Measurements from ENCODE around the gene TBC1D9. TPM values are rescaled to one million over a fixed set of nuclear protein-coding genes. Genes with fewer than 3 reads are reported as not detected.

The TBC1D9 gene
- total and polyA plus RNA-seq, 10 of the 15 experiments (the other 5 are each of a cell fraction or from before 2014, with no cell fraction given), result 0.87 to 14.9 (median 7.1) TPM

DNA sequence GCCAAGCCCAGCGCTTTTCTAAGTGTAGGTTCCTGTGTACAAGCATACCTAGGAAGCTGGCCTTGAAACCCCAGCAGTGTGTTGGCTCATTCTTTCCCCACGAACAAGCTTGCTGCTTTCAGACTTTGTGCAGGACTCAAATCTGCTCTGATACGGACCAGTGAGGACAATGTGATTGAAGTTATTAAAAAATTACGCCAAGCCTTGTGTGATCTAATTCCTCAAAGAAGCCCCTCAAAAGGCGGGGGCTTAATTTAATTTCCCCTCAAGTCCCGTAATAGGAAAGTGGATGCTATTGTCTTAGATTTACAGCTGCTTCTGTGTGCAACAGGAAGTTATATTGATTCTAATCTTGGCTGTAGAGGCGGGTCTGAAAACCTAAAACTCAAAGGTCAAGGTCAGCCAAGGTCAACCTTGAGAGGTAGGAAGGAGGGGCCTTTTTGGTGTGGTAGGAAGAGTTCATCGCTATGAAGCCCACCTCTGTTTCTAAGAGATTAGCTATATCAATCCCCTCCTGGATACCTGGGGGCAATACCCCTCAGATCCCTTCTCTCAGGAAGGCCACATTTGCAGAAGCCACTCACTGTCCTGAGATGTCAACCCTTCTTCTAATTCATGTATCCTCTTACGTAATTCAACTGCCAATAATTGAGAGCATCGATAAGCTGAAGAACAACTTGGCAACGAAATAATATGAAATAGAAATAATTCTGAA, 45.1 kb downstream of the TBC1D9 start (continued):
- TF ChIP-seq ESRRA (IDR thresholded peaks at IDR 0.05; ENCODE audit: low read length), result peak; percentile 40; the same call in 1 of the 2 replicates
- no peak for TF ChIP-seq JUND (IDR thresholded peaks at IDR 0.05; ENCODE audit: low read depth, low read length)

DNA sequence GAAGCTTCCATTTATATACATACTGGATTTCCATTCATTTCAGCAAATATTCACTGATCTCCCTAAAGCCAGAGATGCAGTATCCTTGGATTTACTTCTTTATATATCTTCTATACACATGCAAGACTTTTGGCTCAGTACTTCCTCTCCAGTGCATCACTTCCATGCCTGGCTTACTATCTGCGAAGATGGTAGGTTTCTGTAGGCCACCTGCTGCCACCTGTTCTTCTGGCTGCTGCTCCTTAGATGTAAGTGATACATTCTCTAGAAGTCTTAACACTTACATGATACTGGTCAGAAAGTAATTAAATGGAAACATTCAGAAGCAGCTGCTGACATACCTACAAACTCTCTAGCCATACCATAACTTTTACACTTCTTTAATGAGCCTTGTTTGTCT, 48.9 kb downstream of the TBC1D9 start:
- ChIA-PET RAD21 (ENCODE audit: unreplicated experiment) (no interaction called here), SMC1A (ENCODE audit: uncharacterized antibody, unreplicated experiment) (no interaction called here), POLR2A (no interaction called here), CTCF (no interaction called here)
- DNase-seq (ENCODE audit: low read depth, low spot score) (no peak), FAIRE-seq (no peak), ATAC-seq (no peak)
- H2AFZ ChIP-seq (ENCODE audit: control insufficient read depth, low read depth, low read length), result no peak overlapping the region
- no peaks in the 10 kb centered on the region for H4K20me1 ChIP-seq (ENCODE audit: control insufficient read depth, insufficient read depth)
- no peak overlapping the region for H3K9ac ChIP-seq (ENCODE audit: control insufficient read depth, insufficient read depth, low read length)
- no peaks in the 10 kb centered on the region for H3K79me2 ChIP-seq (ENCODE audit: control insufficient read depth, insufficient read depth, low read length)
- in situ Hi-C loops (cut with MboI) (no loop called here), intact Hi-C loops (cut with micrococcal nuclease; ENCODE audit: unreplicated experiment) (no loop called here)
- TF ChIP-seq, protein P1, sequence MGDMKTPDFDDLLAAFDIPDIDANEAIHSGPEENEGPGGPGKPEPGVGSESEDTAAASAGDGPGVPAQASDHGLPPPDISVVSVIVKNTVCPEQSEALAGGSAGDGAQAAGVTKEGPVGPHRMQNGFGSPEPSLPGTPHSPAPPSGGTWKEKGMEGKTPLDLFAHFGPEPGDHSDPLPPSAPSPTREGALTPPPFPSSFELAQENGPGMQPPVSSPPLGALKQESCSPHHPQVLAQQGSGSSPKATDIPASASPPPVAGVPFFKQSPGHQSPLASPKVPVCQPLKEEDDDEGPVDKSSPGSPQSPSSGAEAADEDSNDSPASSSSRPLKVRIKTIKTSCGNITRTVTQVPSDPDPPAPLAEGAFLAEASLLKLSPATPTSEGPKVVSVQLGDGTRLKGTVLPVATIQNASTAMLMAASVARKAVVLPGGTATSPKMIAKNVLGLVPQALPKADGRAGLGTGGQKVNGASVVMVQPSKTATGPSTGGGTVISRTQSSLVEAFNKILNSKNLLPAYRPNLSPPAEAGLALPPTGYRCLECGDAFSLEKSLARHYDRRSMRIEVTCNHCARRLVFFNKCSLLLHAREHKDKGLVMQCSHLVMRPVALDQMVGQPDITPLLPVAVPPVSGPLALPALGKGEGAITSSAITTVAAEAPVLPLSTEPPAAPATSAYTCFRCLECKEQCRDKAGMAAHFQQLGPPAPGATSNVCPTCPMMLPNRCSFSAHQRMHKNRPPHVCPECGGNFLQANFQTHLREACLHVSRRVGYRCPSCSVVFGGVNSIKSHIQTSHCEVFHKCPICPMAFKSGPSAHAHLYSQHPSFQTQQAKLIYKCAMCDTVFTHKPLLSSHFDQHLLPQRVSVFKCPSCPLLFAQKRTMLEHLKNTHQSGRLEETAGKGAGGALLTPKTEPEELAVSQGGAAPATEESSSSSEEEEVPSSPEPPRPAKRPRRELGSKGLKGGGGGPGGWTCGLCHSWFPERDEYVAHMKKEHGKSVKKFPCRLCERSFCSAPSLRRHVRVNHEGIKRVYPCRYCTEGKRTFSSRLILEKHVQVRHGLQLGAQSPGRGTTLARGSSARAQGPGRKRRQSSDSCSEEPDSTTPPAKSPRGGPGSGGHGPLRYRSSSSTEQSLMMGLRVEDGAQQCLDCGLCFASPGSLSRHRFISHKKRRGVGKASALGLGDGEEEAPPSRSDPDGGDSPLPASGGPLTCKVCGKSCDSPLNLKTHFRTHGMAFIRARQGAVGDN (IDR thresholded peaks at IDR 0.05), result no peak
- TF ChIP-seq BCL11A (IDR thresholded peaks at IDR 0.05; ENCODE audit: low read depth, low read length), result no peak
- no peak for TF ChIP-seq RELA (IDR thresholded peaks at IDR 0.05; ENCODE audit: borderline replicate concordance, partially characterized antibody)
- TF ChIP-seq TCF3 (IDR thresholded peaks at IDR 0.05; ENCODE audit: borderline replicate concordance, insufficient read depth, low read depth, low read length), result 0 out of 2 replicates have a peak, but pooled peaks have one; percentile 48
- TF ChIP-seq, protein P2, sequence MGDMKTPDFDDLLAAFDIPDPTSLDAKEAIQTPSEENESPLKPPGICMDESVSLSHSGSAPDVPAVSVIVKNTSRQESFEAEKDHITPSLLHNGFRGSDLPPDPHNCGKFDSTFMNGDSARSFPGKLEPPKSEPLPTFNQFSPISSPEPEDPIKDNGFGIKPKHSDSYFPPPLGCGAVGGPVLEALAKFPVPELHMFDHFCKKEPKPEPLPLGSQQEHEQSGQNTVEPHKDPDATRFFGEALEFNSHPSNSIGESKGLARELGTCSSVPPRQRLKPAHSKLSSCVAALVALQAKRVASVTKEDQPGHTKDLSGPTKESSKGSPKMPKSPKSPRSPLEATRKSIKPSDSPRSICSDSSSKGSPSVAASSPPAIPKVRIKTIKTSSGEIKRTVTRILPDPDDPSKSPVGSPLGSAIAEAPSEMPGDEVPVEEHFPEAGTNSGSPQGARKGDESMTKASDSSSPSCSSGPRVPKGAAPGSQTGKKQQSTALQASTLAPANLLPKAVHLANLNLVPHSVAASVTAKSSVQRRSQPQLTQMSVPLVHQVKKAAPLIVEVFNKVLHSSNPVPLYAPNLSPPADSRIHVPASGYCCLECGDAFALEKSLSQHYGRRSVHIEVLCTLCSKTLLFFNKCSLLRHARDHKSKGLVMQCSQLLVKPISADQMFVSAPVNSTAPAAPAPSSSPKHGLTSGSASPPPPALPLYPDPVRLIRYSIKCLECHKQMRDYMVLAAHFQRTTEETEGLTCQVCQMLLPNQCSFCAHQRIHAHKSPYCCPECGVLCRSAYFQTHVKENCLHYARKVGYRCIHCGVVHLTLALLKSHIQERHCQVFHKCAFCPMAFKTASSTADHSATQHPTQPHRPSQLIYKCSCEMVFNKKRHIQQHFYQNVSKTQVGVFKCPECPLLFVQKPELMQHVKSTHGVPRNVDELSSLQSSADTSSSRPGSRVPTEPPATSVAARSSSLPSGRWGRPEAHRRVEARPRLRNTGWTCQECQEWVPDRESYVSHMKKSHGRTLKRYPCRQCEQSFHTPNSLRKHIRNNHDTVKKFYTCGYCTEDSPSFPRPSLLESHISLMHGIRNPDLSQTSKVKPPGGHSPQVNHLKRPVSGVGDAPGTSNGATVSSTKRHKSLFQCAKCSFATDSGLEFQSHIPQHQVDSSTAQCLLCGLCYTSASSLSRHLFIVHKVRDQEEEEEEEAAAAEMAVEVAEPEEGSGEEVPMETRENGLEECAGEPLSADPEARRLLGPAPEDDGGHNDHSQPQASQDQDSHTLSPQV (IDR thresholded peaks at IDR 0.05), result no peak
- H3K4me2 ChIP-seq (ENCODE audit: control insufficient read depth, insufficient read depth), result no peak overlapping the region
- 76% methylated on average over 1 of the region's 1 CpG for WGBS (ENCODE audit: insufficient coverage, insufficient replicate concordance, low lambda C conversion rate, missing lambda C conversion rate)
- no peak overlapping the region for H3K27ac ChIP-seq (ENCODE audit: control insufficient read depth, insufficient read depth)
- no TSS peak for BruUV-seq (replicated peaks)
- H3K4me3 ChIP-seq, result no peak overlapping the region
- no peaks in the 10 kb centered on the region for H3K27me3 ChIP-seq (replicated peaks in 1 of 2; ENCODE audit: control insufficient read depth in 2 of 2, insufficient read depth in 2 of 2, low read length in 1 of 2)
- H3K9me3 ChIP-seq (replicated peaks; ENCODE audit: control insufficient read depth, insufficient read depth, low read length), result no peaks in the 10 kb centered on the region; the same call in 2 of the 3 replicates
- H3K36me3 ChIP-seq (ENCODE audit: control insufficient read depth in 2 of 2, insufficient read depth in 2 of 2, low read length in 1 of 2), result no peaks in the 10 kb centered on the region
- peaks cover 6% of the 10 kb centered on the region; the same call in 1 of the 2 replicates for H3K4me1 ChIP-seq (ENCODE audit: control insufficient read depth, insufficient read depth, low read length)
